ENCODE results near the gene CAP2. TPM values are rescaled to one million over a fixed set of nuclear protein-coding genes. Genes with fewer than 3 reads are reported as not detected.

CAP2 gene
- total RNA-seq, 1 donor from 2014 or later = not detected

- H3K4me3 Mint-ChIP-seq = no peak overlapping the region
- TF ChIP-seq CTCF (IDR thresholded peaks at IDR 0.05) = no peak
- H3K27me3 Mint-ChIP-seq = peaks cover 2% of the 10 kb centered on the region
- intact Hi-C loops (cut with micrococcal nuclease) = no loop called here
- no peak overlapping the region for H3K27ac Mint-ChIP-seq
- ChIA-PET POLR2A (no interaction called here), CTCF (no interaction called here)
- ATAC-seq (ENCODE audit: low read depth) = no peak
- no peaks in the 10 kb centered on the region for H3K4me1 Mint-ChIP-seq
- no peak for DNase-seq
- H3K9me3 Mint-ChIP-seq = no peaks in the 10 kb centered on the region
- no peaks in the 10 kb centered on the region for H3K36me3 Mint-ChIP-seq (ENCODE audit: low read depth)
Observed at GRCh38 chr6:17456711-17457110, 63.3 kb downstream of the CAP2 start.

GRCh38 chr6:17457405-17457804, 64.0 kb downstream of the CAP2 start:
- CTCF ChIA-PET = no interaction called here
- Mint-ChIP-seq H3K36me3 (ENCODE audit: low read depth) (no peaks in the 10 kb centered on the region), H3K27ac (no peak overlapping the region), H3K4me3 (no peak overlapping the region), H3K9me3 (no peaks in the 10 kb centered on the region), H3K4me1 (no peaks in the 10 kb centered on the region), H3K27me3 (peaks cover 2% of the 10 kb centered on the region)
- POLR2A ChIA-PET = no interaction called here
- intact Hi-C loops (cut with micrococcal nuclease) = no loop called here
- ATAC-seq (ENCODE audit: low read depth) = no peak
- no peak for DNase-seq
- TF ChIP-seq CTCF (IDR thresholded peaks at IDR 0.05) = no peak

DNA sequence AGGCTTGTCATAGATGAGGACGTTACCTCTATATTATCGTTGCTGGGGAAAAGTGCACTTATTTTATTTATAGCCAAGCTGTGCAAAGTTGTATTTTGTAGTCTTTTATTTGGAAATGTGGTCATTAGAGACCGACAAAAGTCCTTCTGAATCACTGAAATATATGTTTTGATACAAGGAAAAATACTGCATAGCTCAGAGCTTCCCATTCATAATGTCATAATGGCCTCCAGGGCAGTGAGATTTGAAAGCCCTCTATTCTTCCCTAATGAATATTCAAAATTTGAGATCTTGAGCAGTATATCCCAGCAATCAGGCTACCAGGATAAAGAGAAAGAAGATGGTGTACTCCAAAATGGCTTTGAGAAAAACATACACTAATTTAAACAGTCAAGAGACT, 64.6 kb downstream of the CAP2 start:
- intact Hi-C loops (cut with micrococcal nuclease) = no loop called here
- no peaks in the 10 kb centered on the region for H3K9me3 Mint-ChIP-seq
- peaks cover 2% of the 10 kb centered on the region for H3K27me3 Mint-ChIP-seq
- H3K4me3 Mint-ChIP-seq = no peak overlapping the region
- no peak for TF ChIP-seq CTCF (IDR thresholded peaks at IDR 0.05)
- H3K27ac Mint-ChIP-seq = no peak overlapping the region
- ATAC-seq (ENCODE audit: low read depth) = no peak
- H3K4me1 Mint-ChIP-seq = no peaks in the 10 kb centered on the region
- POLR2A ChIA-PET = no interaction called here
- no peaks in the 10 kb centered on the region for H3K36me3 Mint-ChIP-seq (ENCODE audit: low read depth)
- no peak for DNase-seq
- CTCF ChIA-PET = no interaction called here

DNA sequence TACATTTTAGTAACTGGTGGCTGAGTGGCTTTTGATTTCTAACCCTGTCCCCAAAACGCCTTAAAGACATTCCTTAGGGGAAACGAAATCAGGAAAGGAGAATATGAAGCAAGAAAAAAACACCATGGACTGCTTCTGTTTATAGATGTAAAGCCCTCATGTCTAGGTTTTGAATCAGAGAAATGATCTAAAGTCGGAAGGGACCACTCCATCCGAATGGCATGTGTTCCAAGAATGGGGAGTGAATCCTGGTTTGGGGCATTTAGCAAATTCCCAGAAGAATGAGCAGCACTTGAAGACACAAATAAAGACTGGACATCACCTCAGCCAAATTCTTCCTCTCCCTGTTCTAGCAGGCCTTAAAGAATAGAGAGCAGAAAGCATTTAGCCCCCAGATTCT, 65.6 kb downstream of the CAP2 start:
- ChIA-PET POLR2A (no interaction called here), CTCF (no interaction called here)
- ATAC-seq (ENCODE audit: low read depth) (no peak), DNase-seq (no peak)
- Mint-ChIP-seq H3K27me3 (peaks cover 2% of the 10 kb centered on the region), H3K4me1 (no peaks in the 10 kb centered on the region), H3K9me3 (no peaks in the 10 kb centered on the region), H3K36me3 (ENCODE audit: low read depth) (no peaks in the 10 kb centered on the region), H3K4me3 (no peak overlapping the region), H3K27ac (no peak overlapping the region)
- TF ChIP-seq CTCF (IDR thresholded peaks at IDR 0.05) = no peak
- intact Hi-C loops (cut with micrococcal nuclease) = no loop called here

GRCh38 chr6:17460862-17461261, 67.5 kb downstream of the CAP2 start:
- DNase-seq (no peak), ATAC-seq (ENCODE audit: low read depth) (no peak)
- Mint-ChIP-seq H3K4me1 (no peaks in the 10 kb centered on the region), H3K4me3 (no peak overlapping the region), H3K27me3 (peaks cover 2% of the 10 kb centered on the region), H3K9me3 (no peaks in the 10 kb centered on the region), H3K27ac (no peak overlapping the region), H3K36me3 (ENCODE audit: low read depth) (no peaks in the 10 kb centered on the region)
- ChIA-PET POLR2A (no interaction called here), CTCF (no interaction called here)
- intact Hi-C loops (cut with micrococcal nuclease) = no loop called here
- TF ChIP-seq CTCF (IDR thresholded peaks at IDR 0.05) = no peak
